Activated CD8-positive, alpha-beta memory T cell treated with anti-CD3 and anti-CD28 coated beads, Interleukin-2, amount 50 U/mL, for 24 hours (primary cell): ENCODE data around the gene MRPL45.

Source experiments
- DNase-seq: peaks from one replicate; pipeline ENCODE4 v3.0.0-alpha.2; 2020; ENCODE audit errors: extremely low read depth

MRPL45 gene

DNA sequence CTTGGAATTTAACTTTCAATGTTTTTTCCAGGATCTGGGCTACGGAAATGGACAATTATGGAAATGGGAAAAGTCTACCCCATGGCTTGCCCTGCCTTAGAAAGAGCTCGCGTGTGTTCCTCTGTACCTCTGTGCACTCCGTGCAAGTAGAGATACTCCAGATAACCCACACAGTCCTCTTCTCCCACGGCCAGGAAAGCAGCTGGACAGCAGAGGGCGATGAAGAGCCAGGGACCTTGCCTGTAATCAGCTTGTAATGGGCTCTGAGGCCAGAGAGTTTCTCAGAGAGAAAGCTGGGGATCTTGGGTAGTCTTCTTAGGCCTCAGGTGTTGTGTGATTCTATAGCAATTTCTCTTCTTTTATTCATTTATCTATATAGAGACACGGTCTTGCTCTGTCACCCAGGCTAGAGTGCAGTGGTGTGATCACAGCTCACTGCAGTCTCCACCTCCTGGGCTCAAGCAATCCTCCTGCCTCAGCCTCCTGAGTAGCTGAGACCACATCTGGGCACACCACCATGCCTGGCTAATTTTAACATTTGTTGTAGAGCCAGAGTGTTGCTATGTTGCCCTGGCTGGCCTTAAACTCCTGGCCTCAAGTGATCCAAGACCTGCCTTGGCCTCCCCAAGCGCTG lies 52.2 kb downstream of the MRPL45 start:
- peak; percentile 71 for DNase-seq

DNA sequence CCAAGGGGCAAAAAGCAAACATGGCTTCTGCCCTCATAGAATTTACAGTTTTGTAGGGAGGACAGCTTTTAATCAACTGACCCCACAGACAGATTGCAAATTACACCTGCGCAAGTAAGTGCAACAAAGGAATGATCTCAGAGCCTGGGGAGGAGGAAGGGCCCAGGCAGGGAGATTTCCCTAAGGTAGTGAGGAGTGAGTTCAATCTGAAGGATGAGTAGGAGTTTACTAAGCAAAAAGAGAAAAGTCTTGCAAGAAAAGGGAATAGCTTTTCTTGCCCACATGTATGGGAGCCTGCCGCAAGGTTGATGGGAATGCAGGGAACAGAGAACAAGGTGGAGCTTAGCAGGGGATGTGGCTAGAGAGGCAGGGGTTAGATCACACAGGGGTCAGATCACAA lies 53.1 kb downstream of the MRPL45 start:
- DNase-seq, result no peak

DNA sequence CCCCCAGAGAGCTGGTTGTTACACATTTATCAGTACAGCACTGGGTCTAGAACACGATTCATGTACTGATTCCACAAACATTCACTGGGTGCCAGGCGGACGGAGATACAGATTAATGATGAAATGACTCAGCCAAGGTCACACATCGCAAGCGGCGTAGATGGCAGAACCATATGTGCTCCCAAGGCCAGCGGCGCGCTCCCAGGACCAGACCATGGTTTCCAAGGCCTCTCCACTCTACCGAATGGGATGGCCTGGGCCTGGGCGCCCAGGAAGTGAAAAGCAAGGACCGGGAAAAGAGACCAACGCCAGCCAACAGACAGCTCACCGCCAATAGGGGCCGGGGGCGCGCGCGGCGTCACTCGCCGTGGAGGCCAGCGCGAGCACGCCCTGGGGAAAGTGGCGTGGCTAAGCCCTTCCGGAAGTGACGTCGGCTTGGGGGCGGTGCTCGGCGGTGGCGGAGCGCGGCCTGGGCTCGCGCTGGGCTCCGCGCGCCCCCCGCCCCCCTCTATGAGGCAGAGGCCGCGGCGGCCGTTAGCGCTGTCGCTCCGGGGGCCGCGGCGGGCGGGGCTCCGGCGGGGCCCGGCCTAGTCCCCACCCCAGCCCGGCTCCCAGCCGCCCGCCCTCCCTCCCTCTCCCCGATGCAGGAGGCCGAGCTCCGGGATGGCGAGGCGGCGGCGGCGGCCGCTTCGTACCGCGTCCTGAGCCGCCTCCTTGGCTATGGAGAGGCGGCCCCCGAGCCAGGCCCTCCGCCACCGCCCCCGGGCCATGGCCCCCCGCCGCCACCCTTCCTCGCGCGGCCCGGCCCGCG lies 54.6 kb downstream of the MRPL45 start, which contains the start of gene SOCS7:
Gene SOCS7, plus strand, starts transcription at position 433 of the 811 bp plus-strand sequence. Its CDS starts 209 bp downstream, at position 642.
- peak; percentile 83 for DNase-seq

DNA sequence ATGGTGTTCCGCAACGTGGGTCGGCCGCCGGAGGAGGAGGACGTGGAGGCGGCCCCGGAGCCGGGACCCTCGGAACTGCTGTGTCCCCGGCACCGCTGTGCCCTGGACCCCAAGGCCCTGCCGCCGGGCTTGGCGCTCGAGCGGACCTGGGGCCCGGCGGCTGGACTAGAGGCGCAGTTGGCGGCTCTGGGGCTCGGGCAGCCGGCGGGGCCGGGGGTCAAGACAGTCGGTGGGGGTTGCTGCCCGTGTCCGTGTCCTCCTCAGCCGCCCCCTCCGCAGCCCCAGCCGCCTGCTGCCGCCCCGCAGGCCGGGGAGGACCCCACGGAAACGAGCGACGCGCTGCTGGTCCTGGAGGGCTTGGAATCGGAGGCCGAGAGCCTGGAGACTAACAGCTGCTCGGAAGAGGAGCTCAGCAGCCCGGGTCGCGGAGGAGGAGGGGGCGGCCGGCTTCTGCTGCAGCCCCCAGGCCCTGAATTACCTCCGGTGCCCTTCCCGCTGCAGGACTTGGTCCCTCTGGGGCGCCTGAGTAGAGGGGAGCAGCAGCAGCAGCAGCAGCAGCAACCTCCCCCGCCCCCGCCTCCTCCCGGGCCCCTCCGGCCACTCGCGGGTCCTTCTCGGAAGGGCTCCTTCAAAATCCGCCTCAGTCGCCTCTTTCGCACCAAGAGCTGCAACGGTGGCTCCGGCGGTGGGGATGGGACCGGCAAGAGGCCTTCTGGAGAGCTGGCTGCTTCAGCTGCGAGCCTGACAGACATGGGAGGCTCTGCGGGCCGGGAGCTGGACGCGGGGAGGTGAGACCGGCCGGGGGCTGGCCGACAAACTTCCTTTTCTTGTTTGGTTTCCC lies 55.5 kb downstream of the MRPL45 start:
- no peak for DNase-seq

DNA sequence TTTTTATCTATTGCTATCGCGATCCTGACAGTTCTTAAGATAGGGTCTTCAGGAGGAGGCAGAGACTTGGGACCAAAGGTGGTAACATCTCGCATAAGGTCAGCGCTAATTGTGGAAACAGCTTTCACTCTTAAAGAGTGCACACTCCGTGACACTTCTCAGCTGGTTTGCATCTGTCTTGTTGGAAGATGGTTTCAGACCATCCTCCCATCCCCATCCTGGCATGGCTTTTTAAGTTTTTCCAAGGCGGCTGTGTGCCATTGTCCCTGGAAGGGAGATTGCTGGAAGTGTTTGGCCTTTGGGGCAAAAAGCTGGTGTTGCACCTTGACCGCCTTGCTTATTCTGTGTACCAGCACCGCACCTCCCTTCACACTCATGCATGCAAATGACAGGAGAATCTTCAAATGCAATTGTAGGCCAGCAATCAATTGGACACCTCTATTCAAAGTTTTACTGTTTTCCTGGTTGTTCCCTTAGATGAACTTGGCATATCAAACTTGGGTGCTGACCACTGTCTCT lies 56.2 kb downstream of the MRPL45 start:
- DNase-seq, result no peak

DNA sequence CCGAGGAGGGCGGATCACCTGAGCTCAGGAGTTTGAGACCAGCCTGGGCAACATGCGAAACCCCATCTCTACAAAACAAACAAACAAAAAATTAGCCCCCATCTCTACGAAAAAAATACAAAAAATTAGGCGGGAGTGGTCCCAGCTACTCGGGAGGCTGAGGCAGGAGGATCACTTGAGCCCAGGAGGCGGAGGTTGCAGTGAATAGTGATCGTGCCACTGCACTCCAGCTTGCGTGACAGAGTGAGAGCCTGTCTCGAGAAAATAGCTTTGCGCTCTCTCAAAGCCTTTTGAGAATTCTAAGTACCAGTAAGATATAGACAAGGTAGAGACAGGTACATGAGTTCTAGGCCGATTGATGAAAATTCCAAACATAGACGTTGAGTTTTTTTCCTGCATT lies 56.7 kb downstream of the MRPL45 start:
- no peak for DNase-seq

DNA sequence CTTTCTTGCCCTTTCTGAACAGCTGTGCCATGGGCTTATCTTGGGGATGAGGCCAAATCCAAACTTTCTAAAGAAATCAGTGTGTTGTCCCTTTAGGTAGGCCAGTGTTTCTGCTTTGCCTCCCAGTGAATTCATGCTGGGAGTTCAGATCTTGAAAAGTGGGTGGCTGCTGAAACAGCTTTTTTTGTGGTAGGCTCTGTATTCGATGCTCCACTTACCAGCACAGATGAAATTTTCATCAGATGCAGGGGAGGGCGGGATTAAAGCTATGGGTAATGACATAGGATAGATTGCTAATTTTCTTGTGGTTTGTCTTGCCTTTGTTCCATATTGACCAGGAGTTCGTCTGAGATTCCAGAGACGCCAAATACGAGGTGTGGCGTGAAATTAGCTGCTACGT lies 57.5 kb downstream of the MRPL45 start:
- DNase-seq, result no peak

DNA sequence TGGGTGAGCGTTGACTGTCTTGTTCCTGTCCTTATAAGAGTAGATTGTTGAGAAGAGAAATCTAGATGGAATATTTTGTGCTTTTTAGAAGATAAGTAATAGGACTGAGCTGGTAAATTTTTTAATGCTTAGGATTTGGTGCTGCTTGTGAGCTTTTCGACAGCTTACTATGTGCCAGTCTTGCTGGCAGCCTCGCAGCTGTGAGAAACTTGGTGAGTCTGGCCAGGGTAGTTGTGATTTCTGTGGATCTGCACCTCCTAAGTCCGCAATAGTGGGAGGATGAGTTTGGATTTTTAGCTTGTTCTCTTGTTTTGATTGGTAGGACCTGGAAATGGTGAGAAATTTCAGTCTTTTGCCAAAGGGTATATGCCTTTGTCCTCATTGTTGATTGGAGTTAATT lies 58.3 kb downstream of the MRPL45 start:
- no peak for DNase-seq

DNA sequence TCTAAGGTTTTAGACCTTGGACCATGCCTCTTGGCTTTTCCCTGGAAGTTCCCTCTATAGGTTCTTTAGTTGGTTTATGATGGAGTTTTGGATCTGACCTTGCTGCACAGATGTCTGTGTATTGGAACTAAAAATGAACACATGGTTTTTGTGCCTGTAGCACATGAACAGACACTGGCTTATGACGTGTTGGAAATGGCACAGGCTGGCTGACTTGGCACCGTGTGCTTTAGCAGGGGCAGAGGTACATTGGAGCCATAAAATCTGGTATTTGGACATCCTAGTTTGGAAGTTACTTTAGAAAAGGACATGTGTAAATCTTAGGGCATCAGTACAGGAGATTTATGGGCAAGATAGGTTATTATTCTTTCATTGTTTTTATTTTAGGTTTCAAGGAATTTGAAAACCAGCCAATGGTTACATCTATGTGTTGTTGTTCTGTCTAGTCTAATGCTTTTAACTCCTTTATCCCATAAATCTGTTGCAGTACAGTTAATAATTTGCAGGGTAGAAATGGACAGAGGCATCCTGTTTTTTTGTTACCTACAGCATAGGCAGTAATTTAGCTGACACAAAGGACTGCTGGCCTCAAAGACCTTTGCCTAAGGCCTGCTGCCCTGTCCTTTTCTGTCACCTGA lies 60.6 kb downstream of the MRPL45 start:
- DNase-seq, result no peak

DNA sequence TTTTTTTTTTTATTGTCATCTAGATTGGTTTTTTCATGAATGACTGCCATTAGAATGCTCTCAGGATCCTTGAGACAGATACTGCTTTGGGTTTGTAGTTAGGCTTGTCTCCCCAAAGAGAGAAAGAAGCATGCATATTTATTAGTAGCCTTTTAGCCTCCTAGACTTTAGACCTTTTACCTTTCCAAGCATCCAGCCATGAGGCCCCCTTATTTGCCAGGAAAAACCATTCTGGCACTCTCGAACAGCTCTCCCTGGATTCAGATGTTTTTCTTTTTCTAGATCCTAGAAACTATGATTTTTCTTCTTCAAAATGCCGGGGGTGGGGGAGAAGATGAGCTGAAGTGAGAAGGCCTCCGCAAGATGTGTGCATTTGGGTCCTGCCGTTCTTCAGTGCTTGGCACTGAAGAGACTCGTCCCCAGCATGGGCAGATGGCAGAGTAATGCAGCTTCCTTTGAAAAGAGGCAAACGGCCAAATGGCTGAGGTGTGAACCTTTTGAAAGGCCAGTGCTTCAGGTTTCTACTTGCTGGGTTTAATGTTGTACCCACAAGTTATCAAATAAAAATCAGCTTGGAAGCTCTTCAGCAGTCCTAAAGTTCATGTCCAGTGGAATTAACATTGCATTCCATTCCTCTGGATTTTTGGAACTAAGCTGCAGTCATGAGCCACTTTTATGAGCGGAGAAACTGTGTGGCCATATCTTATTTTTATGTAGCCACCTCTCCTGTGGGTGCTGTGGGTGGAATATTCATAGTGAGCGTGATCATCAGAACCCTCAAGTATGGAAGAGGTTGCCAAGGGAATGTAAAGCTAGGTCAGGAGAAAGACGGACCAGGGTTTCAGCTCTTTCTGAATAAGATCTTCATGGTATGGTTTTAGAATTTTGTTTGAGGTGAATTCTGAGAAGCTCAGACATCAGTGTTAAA lies 61.9 kb downstream of the MRPL45 start:
- DNase-seq, result no peak

DNA sequence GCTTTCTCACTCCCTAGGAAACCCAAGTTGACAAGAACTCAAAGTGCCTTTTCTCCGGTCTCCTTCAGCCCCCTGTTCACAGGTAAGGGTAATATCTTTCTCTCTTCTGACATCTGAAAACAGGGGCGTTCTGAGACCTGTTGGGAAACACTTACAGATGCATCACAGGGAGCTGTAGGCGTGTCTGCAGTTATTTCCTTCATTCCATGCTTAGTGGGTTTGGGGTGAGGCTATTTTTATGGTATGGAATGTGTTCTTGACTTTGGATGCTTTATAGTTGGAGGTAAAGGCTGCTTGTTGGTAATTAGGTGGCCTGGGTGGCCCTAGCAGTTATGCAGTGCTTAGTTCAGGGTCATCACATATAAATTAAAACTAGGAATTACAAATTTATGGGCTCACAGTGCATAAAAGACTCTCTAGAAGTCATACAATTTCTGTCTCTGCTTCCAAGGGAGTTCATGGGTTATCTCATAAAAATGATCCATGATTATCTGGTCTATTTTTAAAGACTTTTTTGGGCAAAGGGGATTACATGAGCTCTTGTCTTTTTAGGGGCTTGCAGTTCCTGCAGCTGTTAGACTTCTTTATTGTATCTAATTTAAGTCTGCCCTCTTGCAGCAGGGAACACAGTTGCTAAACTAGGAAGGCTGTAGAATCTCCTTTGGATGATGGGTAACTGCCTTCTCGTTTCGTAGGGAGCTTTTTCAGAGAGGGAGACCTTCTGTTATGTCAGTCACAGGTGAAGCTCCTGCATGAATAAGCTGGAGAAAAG lies 64.9 kb downstream of the MRPL45 start:
- no peak for DNase-seq

DNA sequence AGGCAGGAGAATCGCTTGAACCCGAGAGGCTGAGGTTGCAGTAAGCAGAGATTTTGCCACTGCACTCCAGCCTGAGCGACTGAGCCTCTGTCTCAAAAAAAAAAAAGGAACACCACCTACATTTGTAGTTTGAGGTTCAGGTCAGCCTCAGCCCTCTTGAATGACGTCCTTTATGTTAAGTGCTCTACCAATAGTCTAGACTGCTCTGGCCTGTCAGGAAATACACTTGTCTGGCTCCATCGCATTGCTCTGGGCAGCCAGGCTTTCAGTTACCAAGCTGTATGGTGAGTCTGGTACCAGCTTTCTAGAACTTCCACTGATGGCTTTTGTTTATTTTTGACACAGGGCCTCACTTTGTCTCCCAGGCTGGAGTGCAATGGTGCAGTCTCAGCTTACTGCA lies 66.0 kb downstream of the MRPL45 start:
- DNase-seq, result no peak

DNA sequence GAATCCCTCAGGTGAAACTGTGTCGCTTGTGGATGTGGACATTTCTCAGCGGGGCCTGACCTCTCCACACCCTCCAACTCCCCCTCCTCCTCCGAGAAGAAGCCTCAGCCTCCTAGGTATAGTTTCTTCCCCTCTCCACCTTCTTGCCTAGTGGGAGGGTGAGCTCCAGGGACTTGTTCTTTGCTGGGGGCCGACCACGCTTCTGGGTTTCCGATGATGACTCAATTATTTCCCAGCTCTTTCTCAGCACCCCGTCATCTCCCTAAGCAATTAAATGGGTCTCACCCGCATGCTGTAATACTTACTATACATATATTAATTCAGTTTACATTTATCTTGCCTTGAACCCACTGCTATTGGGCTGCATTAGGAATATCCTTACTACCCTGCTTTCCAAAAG lies 67.8 kb downstream of the MRPL45 start:
- no peak for DNase-seq

DNA sequence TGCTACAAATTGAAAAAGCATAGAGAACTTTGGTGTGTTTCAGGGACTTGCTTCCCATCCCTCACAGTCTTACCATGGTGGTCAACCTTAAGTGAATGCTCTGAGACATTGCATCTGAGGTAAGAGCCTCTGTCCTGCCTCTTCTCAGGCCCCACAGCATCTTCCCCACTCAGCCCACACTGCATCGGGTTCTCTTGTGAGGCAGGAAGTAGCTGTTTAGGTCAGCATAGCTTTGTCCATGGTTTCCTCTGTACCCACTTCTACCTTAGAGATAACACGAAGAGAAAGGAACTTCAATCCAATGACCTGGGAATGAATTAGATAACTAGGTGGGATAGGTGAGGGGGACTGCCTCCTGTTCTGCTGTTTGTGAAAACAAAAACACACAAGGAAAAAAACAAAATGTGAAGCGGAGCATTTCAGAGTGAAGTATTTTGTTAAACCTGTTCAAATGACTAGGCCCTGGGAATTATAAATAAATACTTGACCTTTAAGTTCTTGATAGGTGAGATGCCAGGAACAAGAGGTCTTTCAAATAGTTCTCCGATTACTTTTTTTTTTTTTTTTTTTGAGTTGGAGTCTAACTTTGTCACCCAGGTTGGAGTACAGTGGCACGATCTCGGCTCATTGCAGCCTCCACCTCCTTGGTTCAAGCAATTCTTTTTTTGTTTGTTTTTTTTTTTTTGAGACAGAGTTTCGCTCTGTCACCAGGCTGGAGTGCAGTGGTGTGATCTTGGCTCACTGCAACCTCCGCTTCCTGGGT lies 72.3 kb downstream of the MRPL45 start:
- DNase-seq, result no peak
